ENCODE data around the gene DOK7.
"Not testable (repeated sequence)": the region's sequence is repeated elsewhere in the genome, so short reads cannot be mapped to it uniquely, and the experiment has no call there.

Gene DOK7

GRCh38 chr4:3510481-3510880, 47.4 kb downstream of the DOK7 start:
- Histone ChIP-seq H3K4me1 (ENCODE audit: control insufficient read depth, insufficient read depth, low read length, poor library complexity, severe bottlenecking) (no peaks in the 10 kb centered on the region), H3K36me3 (ENCODE audit: control insufficient read depth, insufficient read depth, low read length) (peaks cover 79% of the 10 kb centered on the region), H3K27ac (ENCODE audit: insufficient read depth, low read length, poor library complexity, severe bottlenecking) (no peak overlapping the region), H3K4me3 (ENCODE audit: insufficient read depth, low read depth, low read length, poor library complexity, severe bottlenecking) (no peak overlapping the region), H3K27me3 (replicated peaks; ENCODE audit: control insufficient read depth, insufficient read depth, low read length, poor library complexity, severe bottlenecking) (no peaks in the 10 kb centered on the region), H3K9me3 (ENCODE audit: control insufficient read depth, low read length) (no peaks in the 10 kb centered on the region)
- DNase-seq, result no peak

- Histone ChIP-seq H3K36me3 (ENCODE audit: control insufficient read depth, insufficient read depth, low read length) (peaks cover 79% of the 10 kb centered on the region), H3K27ac (ENCODE audit: insufficient read depth, low read length, poor library complexity, severe bottlenecking) (no peak overlapping the region), H3K4me3 (ENCODE audit: insufficient read depth, low read depth, low read length, poor library complexity, severe bottlenecking) (no peak overlapping the region), H3K27me3 (replicated peaks; ENCODE audit: control insufficient read depth, insufficient read depth, low read length, poor library complexity, severe bottlenecking) (no peaks in the 10 kb centered on the region), H3K9me3 (ENCODE audit: control insufficient read depth, low read length) (no peaks in the 10 kb centered on the region), H3K4me1 (ENCODE audit: control insufficient read depth, insufficient read depth, low read length, poor library complexity, severe bottlenecking) (no peaks in the 10 kb centered on the region)
- no peak for DNase-seq
Measured at GRCh38 chr4:3511187-3511586, 48.1 kb downstream of the DOK7 start.

GRCh38 chr4:3511601-3512000, 48.5 kb downstream of the DOK7 start:
- H3K27ac ChIP-seq (ENCODE audit: insufficient read depth, low read length, poor library complexity, severe bottlenecking); DNase-seq; H3K4me1 ChIP-seq (ENCODE audit: control insufficient read depth, insufficient read depth, low read length, poor library complexity, severe bottlenecking); H3K4me3 ChIP-seq (ENCODE audit: insufficient read depth, low read depth, low read length, poor library complexity, severe bottlenecking); H3K9me3 ChIP-seq (ENCODE audit: control insufficient read depth, low read length); H3K27me3 ChIP-seq (replicated peaks; ENCODE audit: control insufficient read depth, insufficient read depth, low read length, poor library complexity, severe bottlenecking): not testable (repeated sequence)
- H3K36me3 ChIP-seq (ENCODE audit: control insufficient read depth, insufficient read depth, low read length), result peaks cover 81% of the 10 kb centered on the region

- Histone ChIP-seq H3K4me1 (ENCODE audit: control insufficient read depth, insufficient read depth, low read length, poor library complexity, severe bottlenecking) (no peaks in the 10 kb centered on the region), H3K9me3 (ENCODE audit: control insufficient read depth, low read length) (no peaks in the 10 kb centered on the region)
Measured at GRCh38 chr4:3512279-3512678, 49.2 kb downstream of the DOK7 start.

GRCh38 chr4:3512719-3513118, 49.6 kb downstream of the DOK7 start:
- no peak overlapping the region for H3K27ac ChIP-seq (ENCODE audit: insufficient read depth, low read length, poor library complexity, severe bottlenecking)
- H3K27me3 ChIP-seq (replicated peaks; ENCODE audit: control insufficient read depth, insufficient read depth, low read length, poor library complexity, severe bottlenecking), result no peaks in the 10 kb centered on the region
- no peaks in the 10 kb centered on the region for H3K4me1 ChIP-seq (ENCODE audit: control insufficient read depth, insufficient read depth, low read length, poor library complexity, severe bottlenecking)
- peaks cover 81% of the 10 kb centered on the region for H3K36me3 ChIP-seq (ENCODE audit: control insufficient read depth, insufficient read depth, low read length)
- no peak overlapping the region for H3K4me3 ChIP-seq (ENCODE audit: insufficient read depth, low read depth, low read length, poor library complexity, severe bottlenecking)
- H3K9me3 ChIP-seq (ENCODE audit: control insufficient read depth, low read length), result no peaks in the 10 kb centered on the region
- no peak for DNase-seq

More at GRCh38 chr4:3512279-3512678, 49.2 kb downstream of the DOK7 start:
- Histone ChIP-seq H3K36me3 (ENCODE audit: control insufficient read depth, insufficient read depth, low read length) (peaks cover 81% of the 10 kb centered on the region), H3K27ac (ENCODE audit: insufficient read depth, low read length, poor library complexity, severe bottlenecking) (no peak overlapping the region), H3K4me3 (ENCODE audit: insufficient read depth, low read depth, low read length, poor library complexity, severe bottlenecking) (no peak overlapping the region), H3K27me3 (replicated peaks; ENCODE audit: control insufficient read depth, insufficient read depth, low read length, poor library complexity, severe bottlenecking) (no peaks in the 10 kb centered on the region)
- DNase-seq, result no peak

- H3K4me3 ChIP-seq (ENCODE audit: insufficient read depth, low read depth, low read length, poor library complexity, severe bottlenecking), result no peak overlapping the region
- peaks cover 83% of the 10 kb centered on the region for H3K36me3 ChIP-seq (ENCODE audit: control insufficient read depth, insufficient read depth, low read length)
- no peaks in the 10 kb centered on the region for H3K27me3 ChIP-seq (replicated peaks; ENCODE audit: control insufficient read depth, insufficient read depth, low read length, poor library complexity, severe bottlenecking)
- no peaks in the 10 kb centered on the region for H3K9me3 ChIP-seq (ENCODE audit: control insufficient read depth, low read length)
- no peak for DNase-seq
- H3K4me1 ChIP-seq (ENCODE audit: control insufficient read depth, insufficient read depth, low read length, poor library complexity, severe bottlenecking), result no peaks in the 10 kb centered on the region
- H3K27ac ChIP-seq (ENCODE audit: insufficient read depth, low read length, poor library complexity, severe bottlenecking), result no peak overlapping the region
Measured at GRCh38 chr4:3513807-3514206, 50.7 kb downstream of the DOK7 start.

GRCh38 chr4:3514221-3514780, 51.2 kb downstream of the DOK7 start:
- no peaks in the 10 kb centered on the region for H3K27me3 ChIP-seq (replicated peaks; ENCODE audit: control insufficient read depth, insufficient read depth, low read length, poor library complexity, severe bottlenecking)
- no peak overlapping the region for H3K4me3 ChIP-seq (ENCODE audit: insufficient read depth, low read depth, low read length, poor library complexity, severe bottlenecking)
- no peak overlapping the region for H3K27ac ChIP-seq (ENCODE audit: insufficient read depth, low read length, poor library complexity, severe bottlenecking)
- DNase-seq, result no peak
- no peaks in the 10 kb centered on the region for H3K4me1 ChIP-seq (ENCODE audit: control insufficient read depth, insufficient read depth, low read length, poor library complexity, severe bottlenecking)
- H3K36me3 ChIP-seq (ENCODE audit: control insufficient read depth, insufficient read depth, low read length), result peaks cover 86% of the 10 kb centered on the region
- no peaks in the 10 kb centered on the region for H3K9me3 ChIP-seq (ENCODE audit: control insufficient read depth, low read length)

- Histone ChIP-seq H3K4me1 (ENCODE audit: control insufficient read depth, insufficient read depth, low read length, poor library complexity, severe bottlenecking) (no peaks in the 10 kb centered on the region), H3K36me3 (ENCODE audit: control insufficient read depth, insufficient read depth, low read length) (peaks cover 92% of the 10 kb centered on the region), H3K4me3 (ENCODE audit: insufficient read depth, low read depth, low read length, poor library complexity, severe bottlenecking) (no peak overlapping the region), H3K9me3 (ENCODE audit: control insufficient read depth, low read length) (no peaks in the 10 kb centered on the region), H3K27ac (ENCODE audit: insufficient read depth, low read length, poor library complexity, severe bottlenecking) (no peak overlapping the region), H3K27me3 (replicated peaks; ENCODE audit: control insufficient read depth, insufficient read depth, low read length, poor library complexity, severe bottlenecking) (no peaks in the 10 kb centered on the region)
- DNase-seq, result no peak
Measured at GRCh38 chr4:3514806-3515501, 51.8 kb downstream of the DOK7 start.

GRCh38 chr4:3515646-3516045, 52.5 kb downstream of the DOK7 start:
- Histone ChIP-seq H3K4me3 (ENCODE audit: insufficient read depth, low read depth, low read length, poor library complexity, severe bottlenecking) (no peak overlapping the region), H3K36me3 (ENCODE audit: control insufficient read depth, insufficient read depth, low read length) (peaks cover 92% of the 10 kb centered on the region), H3K4me1 (ENCODE audit: control insufficient read depth, insufficient read depth, low read length, poor library complexity, severe bottlenecking) (no peaks in the 10 kb centered on the region), H3K9me3 (ENCODE audit: control insufficient read depth, low read length) (no peaks in the 10 kb centered on the region), H3K27me3 (replicated peaks; ENCODE audit: control insufficient read depth, insufficient read depth, low read length, poor library complexity, severe bottlenecking) (no peaks in the 10 kb centered on the region), H3K27ac (ENCODE audit: insufficient read depth, low read length, poor library complexity, severe bottlenecking) (no peak overlapping the region)
- no peak for DNase-seq

GRCh38 chr4:3516061-3516835, 53.1 kb downstream of the DOK7 start:
- DNase-seq, result no peak
- Histone ChIP-seq H3K4me3 (ENCODE audit: insufficient read depth, low read depth, low read length, poor library complexity, severe bottlenecking) (no peak overlapping the region), H3K36me3 (ENCODE audit: control insufficient read depth, insufficient read depth, low read length) (peaks cover 92% of the 10 kb centered on the region), H3K9me3 (ENCODE audit: control insufficient read depth, low read length) (no peaks in the 10 kb centered on the region), H3K4me1 (ENCODE audit: control insufficient read depth, insufficient read depth, low read length, poor library complexity, severe bottlenecking) (no peaks in the 10 kb centered on the region), H3K27ac (ENCODE audit: insufficient read depth, low read length, poor library complexity, severe bottlenecking) (no peak overlapping the region), H3K27me3 (replicated peaks; ENCODE audit: control insufficient read depth, insufficient read depth, low read length, poor library complexity, severe bottlenecking) (no peaks in the 10 kb centered on the region)
